COR-L47 (cell line): ENCODE results near the gene SMPX.
"Not testable (repeated sequence)": the region's sequence is repeated elsewhere in the genome, so short reads cannot be mapped to it uniquely, and the experiment has no call there.

Experiments
- DNase-seq: peaks from one replicate; lab custom pipeline; 2025; lab: John Stamatoyannopoulos, UW

Gene SMPX

DNA sequence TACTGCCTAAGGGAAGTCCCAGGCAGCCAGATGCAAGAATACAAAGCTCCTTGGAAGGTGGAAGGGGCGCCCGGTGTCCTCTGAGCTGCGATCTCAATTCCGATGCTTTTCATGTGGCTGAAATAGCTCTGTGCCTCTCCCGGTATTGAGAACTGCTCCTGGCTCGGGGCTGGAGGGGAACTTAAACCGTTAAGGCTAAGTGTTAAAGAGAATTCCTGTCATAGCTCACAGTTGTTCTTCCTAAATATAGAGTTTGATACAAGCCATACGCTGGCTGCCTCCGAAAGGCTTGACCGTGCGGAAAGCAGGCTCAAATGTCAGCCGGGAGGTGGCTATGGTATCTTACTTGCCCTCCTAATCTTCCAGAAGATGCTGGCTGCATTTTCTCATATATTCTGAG is at the start of gene SMPX:
SMPX (minus strand) TSS at position 157 of the 400 bp plus-strand sequence. CDS start 3,826 bp downstream, outside the sequence.
- DNase-seq: no peak

DNA sequence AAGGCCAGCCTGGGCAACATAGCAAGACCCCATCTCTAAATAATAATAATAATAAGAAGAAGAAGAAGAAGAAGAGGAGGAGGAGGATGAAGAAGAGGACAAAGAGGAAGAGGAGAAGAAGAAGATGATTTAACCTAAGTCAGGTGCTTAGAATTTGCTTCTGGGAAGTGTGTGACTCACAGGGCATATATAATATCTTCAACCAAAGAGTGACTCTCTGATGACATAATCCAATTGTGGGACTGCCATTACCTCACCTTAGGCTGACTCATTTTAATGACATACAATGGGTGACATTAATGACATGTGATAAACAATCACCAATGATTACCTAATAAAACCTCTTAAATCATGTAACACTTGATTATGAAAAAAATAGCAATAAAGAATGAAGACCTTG is 48.8 kb upstream of the SMPX start:
- no peak for DNase-seq

DNA sequence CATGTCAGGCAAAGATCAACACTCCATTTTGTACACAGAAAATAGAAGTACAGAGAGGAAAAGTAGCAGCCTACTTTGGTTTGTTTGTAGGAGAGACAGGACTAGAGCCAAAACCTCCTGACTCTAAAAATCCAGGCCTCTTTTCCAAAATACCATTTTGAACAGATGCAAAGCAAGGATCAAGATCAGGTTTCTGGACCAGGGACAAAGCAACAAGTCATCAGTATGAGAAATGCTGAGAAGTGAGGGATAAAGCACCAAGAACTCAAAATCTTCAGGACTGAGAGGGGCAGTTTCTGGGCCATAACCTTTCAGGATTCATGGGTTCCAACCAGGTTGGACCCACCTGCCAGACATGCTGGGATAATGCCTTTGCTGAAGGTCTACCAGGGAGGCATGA is 44.9 kb upstream of the SMPX start:
- no peak for DNase-seq

DNA sequence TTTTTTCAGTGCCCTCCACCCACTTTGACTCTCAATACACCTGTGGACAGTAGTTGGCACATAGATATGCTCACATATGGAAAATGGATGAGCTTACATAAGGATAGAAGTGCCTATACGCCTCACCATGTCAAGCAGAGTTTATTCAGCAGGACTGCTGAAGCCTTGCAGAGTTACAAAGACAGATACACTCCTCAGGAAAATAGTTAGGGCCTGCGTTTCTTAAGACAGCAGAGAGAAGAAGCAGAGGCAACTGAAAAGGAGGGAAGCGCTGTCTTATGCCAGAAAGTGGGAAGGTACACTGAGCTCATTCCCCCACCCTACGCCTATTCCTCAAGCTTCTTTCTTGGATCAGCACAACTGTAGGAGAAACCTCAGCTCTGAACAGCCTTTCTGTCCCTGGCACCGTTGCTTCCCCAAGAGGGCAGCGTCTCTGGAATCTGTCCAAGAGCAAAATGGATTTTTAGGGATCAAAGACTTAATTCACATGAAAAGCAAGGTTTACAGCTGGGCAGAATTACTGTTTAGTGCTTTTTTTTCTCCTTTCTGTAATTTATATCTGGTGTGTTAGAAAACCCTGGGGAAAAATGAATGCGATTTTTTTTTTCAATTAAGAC is 44.2 kb upstream of the SMPX start:
- DNase-seq: no peak

DNA sequence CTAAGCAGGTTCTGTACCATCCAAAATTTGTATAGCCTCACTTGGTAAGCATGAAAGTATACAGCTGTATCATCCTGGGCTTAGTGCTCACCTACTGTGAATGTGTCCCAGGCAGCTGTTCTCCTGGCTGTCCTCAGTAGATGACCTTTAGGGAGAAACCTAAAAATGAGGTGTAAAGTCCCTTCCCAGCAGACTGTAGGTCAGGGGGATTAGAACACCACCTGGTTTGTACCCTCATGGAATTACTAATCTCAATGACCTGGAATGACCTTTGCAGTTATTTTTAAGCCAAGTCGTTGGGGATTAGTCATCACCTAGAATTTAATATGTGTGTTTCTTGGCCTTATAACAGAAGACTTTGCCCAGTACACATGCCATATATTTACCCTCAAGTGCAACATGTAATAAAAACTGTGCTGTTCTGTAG is 42.4 kb upstream of the SMPX start:
- no peak for DNase-seq

DNA sequence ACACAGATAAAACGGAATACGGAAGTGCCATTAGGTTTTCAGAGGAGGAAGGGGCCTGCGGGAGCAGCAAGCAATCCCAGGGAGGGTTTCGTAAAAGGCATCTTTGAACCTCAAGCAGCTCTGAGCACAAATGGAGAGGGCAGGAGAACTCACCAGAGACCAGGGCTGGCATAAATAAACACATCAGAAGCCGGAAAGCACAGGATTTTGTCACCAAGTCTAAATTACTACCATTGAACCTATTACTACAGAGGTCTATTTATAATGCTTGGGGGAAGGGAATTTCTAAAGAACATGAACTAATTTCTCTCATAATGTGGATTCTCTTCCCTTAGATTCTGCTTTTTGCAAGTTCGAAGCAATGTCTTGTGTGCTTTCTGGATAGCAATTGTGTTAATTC is 41.9 kb upstream of the SMPX start:
- DNase-seq: no peak

DNA sequence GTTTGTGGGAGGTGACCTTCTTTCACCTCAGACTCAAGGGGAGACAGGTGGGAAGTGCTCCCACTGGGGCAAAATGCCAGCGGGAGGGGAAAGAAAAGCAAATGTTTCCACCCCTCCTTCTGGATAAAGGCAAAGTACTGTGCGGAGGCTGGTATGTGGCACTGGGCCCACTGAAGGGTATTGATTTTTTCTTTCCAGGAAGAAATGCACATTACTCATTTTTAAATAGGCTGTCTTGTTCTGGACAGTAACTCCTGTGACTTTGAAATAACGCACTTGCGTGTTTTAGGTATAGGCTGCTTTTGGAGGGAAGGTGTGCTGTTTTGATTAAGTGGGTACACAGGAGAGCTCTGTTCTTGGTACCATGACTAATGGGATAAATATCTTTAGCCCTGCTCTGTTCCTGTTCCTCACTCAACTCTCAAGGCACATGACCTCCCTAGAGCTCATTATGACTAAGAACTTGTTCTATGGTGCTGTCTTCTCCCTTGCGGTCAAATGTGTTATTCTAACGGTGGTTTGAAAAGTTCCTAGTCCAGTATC is 40.8 kb upstream of the SMPX start:
- DNase-seq: peak; percentile 61

DNA sequence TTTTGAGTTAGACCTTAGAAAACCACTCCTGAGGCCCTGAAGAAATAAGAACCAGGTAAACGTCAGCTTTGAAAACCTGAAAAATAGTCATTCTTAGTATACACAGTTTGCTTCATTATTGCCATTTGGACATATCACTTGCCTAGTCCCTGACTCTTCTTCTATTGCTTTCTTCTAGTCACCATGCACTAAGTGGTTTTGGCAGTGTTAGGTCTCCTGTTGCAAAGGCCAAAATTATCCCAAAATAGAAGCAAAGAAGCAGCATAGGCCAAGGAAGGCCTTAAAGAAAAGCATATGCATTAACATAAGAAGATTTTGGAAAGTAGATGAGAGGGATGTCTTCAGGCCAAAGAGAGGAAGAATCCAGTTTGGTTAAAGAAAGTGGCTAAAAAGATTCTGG is 24.1 kb upstream of the SMPX start:
- no peak for DNase-seq

DNA sequence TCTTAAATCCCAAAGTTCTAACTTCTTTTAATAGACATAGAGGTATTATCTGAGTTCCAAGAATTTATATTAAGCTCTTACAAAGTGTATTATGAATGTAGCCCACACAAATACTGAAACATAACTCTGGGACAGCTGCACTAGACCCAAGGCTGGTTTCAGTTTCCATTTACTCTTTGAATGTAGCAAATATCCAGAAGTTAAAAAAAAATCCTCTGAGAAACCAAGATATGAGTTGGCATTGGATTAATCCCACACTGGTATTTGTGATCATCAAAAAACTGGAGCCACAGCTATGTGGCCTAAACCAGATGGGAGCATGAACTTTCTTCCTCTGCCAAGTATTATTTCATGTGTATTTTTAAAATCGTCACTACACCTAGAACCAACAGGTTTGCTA is 23.6 kb upstream of the SMPX start:
- no peak for DNase-seq

DNA sequence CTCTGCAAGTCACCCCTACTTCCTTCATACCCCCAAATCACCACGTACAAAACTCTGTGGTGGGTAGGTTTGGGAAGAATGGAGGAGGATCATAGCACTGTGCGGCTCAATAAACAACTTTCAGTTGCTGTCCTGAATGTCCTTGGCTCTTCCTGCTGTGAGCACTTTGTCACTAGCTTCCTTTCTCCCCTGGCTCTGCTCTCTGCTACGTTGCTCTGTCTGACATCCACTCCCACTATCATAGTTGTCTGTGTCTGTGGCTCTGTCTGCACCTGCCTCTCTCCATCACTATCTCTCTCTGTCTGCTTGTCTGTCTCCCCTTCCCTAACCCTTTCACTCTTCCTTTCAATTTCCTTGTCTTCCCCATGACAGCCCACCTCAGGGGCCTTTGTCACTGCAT is 21.2 kb upstream of the SMPX start:
- no peak for DNase-seq

DNA sequence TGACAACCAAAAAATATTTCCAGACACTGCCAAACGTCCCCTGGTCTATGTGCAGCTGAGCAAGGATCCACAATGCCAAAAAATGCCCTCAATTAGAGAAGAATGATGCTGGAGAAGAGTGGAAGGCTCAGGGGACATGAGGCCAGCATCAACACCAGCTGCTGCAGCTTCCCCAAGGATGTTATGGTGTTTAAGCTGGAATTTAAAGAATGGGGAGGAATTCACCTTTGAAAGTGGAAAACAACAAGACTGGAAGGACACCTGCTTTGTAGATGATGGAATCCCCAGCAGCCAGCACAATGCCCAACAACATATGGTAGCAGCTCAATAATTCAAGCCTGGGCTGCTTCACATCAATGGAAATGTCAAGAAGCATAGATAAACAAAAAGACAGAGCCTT is 20.3 kb upstream of the SMPX start:
- DNase-seq: no peak

DNA sequence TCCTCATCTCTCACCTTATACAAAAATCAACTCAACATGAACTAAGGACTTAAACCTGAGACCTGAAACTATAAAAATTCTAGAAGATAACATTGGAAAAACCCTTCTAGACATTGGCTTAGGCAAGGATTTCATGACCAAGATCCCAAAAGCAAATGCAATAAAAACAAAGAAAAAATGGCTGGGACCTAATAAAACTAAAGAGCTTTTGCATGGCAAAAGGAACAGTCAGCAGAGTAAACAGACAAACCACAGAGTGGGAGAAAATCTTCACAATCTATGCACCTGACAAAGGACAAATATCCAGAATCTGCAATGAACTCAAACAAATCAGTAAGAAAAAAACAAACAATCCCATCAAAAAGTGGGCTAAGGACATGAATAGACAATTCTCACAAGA is 17.2 kb upstream of the SMPX start:
- DNase-seq: not testable (repeated sequence)

DNA sequence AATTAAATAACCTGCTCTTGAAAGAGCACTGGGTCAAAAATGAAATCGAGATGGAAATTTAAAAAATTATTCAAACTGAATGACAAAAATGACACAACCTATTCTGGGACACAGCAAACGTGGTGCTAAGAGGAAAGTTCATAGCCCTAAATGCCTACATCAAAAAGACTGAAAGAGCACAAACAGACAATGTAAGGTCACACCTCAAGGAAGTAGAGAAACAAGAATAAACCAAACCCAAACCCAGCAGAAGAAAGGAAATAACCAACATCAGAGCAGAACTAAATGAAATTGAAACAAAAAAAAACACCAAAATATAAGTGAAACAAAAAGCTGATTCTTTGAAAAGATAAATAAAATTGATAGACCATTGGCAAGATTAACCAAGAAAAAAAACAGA is 15.1 kb upstream of the SMPX start:
- not testable (repeated sequence) for DNase-seq

DNA sequence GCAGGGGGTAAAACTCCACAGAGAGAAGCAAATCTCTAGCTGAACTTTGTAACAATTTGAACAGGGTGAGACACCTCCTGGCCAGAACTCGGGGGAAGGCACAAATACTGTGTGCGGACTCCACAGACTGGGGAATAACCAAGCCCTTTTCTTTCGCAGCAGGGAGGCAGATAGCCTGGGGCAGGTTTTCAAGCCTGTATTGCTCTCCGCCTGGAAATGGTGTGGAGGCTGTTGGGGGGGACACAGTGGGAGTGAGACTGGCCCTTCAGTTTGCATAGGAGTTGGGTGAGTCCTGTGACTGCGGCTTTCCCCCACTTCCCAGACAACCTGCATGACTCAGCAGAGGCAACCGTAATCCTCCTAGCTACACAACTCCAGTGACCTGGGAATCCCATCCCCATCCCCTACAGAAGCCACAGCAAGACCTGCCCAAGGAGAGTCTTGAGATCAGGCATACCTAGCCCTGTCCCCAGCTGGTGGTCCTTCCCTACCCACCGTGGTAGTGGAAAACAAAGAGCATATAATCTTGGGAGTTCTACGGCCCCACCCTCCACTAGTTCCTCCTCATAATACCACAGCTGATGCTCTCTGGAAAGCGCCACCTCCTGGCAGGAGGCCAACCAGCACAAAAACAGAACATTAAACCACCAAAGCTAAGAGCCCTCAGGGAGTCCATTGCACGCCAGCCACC is 12.9 kb upstream of the SMPX start:
- no peak for DNase-seq

DNA sequence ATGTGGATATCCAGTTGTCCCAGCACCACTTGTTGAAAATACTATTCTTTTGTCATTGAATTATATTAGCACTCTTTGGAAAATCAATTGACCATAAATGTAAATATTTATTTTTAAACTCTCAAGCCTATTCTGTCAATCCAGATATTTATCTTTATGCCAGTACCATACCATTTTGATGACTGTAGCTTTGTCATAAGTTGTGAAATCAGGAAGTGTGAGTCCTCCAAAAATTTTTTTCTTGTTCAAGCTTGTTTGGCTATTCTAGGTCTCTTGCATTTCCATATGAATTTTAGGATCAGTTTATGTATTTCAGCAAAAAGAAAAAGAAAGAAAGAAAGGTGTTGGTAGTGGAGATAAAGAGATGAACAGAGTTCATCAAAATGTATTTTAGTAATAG is 8.2 kb upstream of the SMPX start:
- DNase-seq: no peak

DNA sequence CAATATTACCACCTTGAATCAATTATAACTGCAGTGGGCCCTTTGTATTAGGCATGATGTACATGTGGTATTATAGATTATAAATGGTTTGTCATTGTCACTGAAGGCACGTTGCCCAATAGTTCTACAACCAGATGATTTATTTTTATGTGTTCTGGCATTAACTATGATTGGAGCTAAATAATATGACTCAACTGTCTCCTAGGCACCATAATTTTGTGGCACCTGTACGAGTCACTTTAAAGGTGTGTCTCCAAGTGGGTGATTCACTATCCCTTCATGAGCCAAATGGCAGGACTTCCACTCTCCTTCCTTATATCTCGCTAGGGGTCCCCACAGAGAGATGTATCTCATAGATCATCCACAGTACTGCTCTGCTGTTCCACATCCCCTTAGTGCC is 6.1 kb upstream of the SMPX start:
- DNase-seq: no peak

DNA sequence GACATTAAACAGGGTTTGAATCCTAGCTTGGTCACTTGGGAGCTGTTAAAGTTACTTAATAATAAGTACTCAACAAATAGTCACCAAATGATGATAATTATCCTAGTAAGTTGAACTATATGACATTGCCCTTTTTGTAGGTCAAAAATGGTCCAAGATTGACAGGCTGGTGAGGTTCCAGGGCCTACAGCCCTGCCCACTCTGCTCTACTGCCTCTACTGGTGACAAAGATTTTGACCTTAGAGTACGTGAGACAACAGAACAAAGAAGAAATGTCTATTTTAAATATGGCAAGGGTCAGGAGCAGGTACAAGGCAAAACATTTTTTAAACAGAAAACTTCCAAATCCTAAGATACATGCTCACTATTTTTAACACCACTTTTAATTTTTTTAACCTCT is 572 bp upstream of the SMPX start:
- no peak for DNase-seq

DNA sequence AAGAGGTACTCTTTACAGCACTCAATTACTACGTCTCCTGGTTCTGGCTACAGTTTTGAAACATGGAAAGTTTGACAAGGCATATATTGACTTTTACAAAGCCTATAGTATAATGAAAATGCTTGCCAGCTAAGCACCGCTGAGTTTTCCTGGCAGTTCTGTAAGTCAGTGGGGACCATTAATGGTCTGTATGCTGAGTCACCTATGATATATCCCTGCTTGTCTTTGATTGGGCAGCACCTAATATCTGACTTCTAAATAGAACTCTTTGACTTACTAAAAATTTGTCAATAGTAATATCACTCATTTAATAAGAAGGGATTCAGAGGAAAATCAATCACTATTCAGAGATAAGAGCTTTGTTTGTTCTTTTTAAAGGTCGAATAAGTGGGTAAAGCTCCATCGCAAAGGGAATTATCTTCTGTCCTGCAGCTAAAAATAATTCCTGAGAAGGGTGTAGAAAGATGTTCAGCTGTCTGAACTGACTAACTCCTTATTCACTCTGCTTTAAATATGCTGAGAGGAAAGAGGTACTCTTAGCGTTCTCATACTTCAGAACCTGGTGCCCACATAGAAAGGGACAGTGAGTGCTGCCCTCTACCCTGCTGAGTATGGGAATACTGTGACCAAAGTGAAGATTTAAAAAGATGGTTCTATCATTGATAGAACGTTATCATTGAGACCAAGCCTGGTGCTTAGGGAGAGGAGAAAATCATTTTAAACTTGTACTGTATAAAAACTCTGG is 959 bp downstream of the SMPX start:
- no peak for DNase-seq

DNA sequence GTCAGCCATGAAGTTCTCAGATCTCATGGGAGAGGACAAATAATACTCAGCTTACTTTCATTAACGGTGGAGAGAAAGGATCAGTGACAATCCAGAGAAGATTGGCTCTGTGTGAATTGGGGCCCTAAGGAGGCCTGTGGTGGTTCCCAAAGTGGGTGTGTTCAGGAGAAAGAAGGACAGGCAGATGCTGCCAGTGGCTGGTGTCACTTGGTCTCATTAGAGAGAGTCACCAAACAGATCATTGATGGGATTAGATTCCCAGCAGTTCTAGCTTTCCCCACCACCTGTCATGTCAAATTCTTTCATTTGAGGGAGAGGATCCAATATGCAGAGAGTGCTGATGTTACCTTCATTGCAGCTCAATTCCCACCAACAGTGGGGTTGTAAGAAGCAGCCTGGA is 8.0 kb downstream of the SMPX start:
- DNase-seq: no peak

DNA sequence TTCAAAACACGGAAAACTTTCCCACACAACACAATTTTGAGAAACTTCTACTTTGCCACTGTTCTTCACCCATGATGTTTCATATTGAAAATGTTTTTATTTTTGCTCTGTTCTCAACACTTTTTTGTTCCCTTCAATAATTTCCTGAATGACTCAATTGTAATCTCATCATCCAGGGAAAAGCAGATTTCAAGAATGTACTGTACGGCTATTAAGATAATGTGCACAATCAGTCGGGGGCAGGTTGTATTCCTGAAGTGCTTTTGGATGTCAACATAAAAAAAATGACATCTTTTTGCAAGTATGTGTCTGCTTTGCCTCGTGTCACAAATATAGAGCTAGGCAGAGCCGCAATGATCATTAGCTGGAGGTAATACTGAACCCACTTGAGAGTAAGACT is 9.7 kb downstream of the SMPX start:
- no peak for DNase-seq

DNA sequence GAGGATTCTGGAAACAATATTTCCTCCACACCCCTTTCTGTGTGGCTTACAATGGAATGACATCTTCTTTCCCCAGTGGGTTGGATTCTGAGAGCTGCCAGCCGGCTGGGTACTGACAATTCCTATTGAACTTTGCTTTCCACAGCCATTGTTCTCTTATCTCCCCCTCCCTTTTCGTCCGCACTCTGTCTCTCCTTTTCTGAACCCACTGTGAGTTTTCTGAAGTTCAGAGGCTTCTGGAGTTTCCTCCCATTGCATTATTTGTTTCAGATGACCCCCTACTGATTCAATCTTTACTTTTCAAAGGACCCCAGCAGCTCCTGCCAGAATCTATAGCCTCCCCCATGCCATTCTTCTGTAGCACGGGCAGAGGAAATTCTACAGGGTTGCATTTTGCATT is 10.4 kb downstream of the SMPX start:
- DNase-seq: peak; percentile 49

DNA sequence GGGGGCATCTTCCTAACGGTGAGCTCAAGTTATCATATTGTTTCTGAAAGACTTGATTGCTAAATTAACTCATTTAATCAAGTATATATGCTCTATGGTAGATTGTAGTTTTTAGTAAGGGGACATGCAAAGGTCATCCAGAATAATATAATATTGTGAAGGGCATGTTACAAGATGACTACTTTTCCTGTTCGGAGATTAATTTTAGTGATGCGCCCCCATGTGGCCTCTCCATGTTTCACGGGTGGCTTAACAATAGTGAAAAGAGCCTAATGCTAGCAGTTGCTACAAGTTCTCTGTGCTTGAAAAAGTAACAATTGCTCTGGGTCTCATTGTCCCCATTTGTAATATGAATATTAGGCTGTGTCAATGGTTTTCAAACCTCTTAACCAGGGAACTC is 12.2 kb downstream of the SMPX start:
- DNase-seq: no peak

DNA sequence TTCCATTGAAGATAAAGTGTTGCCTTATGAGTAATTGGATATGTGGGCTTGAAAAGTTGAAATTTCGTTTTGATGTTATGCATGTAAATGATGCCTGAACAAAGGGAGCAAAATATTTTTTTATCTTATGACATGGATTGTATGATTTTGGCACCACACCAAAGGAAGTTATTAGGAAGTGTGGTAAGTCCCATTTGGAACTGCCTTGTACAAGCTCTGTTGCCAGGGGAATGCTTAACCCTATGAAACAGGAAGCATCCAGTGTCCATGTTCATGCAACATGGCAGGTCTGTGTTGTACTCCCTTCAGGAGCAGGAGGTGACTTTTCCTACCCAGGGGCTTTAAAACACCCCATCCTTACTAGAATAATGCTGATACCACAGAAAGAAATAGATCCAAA is 13.2 kb downstream of the SMPX start:
- no peak for DNase-seq
